Measurements from ENCODE around the gene DIP2C.

- TF ChIP-seq CTCF (IDR thresholded peaks at IDR 0.05): no peak
- no peak for TF ChIP-seq POLR2A (IDR thresholded peaks at IDR 0.05)
These were observed 163.7 kb downstream of the DIP2C start for GRCh38 chr10:525565-526315.
